CD8-positive, alpha-beta memory T cell (primary cell): ENCODE data around the gene SULF2. TPM values are rescaled to one million over a fixed set of nuclear protein-coding genes. Genes with fewer than 3 reads are reported as not detected.

ENCODE experiments used
- CTCF ChIA-PET: fragments of 350-600 bp; sonication (Branson Sonifier 250); formaldehyde crosslinking; loops from one replicate; lab custom pipeline; 2021; ENCODE audit warnings: antibody characterized with exemption; lab: Charles Lee
- POLR2A ChIA-PET: fragments of 350-600 bp; sonication (Branson Sonifier 250); formaldehyde crosslinking; loops from one replicate; lab custom pipeline; 2021; ENCODE audit warnings: antibody characterized with exemption; lab: Charles Lee
- DNase-seq, 5 donors: peaks; one replicate each; pipeline versions ENCODE4 v3.0.0 to v3.0.0-alpha.2; 2020 to 2022; ENCODE audit warnings: mixed read lengths in 1 of 5
- H3K27ac ChIP-seq: one replicate; pipeline ENCODE4 v1.7.0; 2013; ENCODE audit warnings: low read depth, mild to moderate bottlenecking, low read length, moderate library complexity
- H3K27me3 ChIP-seq: 2 replicates; pipeline ENCODE4 v1.7.0; 2013; ENCODE audit warnings: low read length, mild to moderate bottlenecking; ENCODE audit not compliant: insufficient read depth, poor library complexity, severe bottlenecking
- H3K36me3 ChIP-seq: 2 replicates; pipeline ENCODE4 v1.7.0; 2013; ENCODE audit warnings: mild to moderate bottlenecking, low read length, moderate library complexity; ENCODE audit not compliant: insufficient read depth
- H3K4me1 ChIP-seq: 2 replicates; pipeline ENCODE4 v1.7.0; 2013; ENCODE audit warnings: mild to moderate bottlenecking, low read length, moderate library complexity; ENCODE audit not compliant: insufficient read depth
- H3K4me3 ChIP-seq: 2 replicates; pipeline ENCODE4 v1.7.0; 2013; ENCODE audit warnings: mild to moderate bottlenecking, low read length
- H3K9me3 ChIP-seq: 2 replicates; pipeline ENCODE4 v1.7.0; 2013; ENCODE audit warnings: mild to moderate bottlenecking, low read length
- H3K27ac Mint-ChIP-seq, 8 donors: one replicate each; pipeline ENCODE4 v1.8.0; 2020 to 2021; ENCODE audit warnings: mixed read lengths in 8 of 8, mild to moderate bottlenecking in 6 of 8, inconsistent platforms in 3 of 8, moderate library complexity in 3 of 8
- H3K27me3 Mint-ChIP-seq, 2 donors: one replicate each; pipeline ENCODE4 v1.8.0; 2020 to 2021; ENCODE audit warnings: mixed read lengths in 2 of 2, mild to moderate bottlenecking in 1 of 2, moderate library complexity in 1 of 2
- H3K36me3 Mint-ChIP-seq, 3 donors: one replicate each; pipeline ENCODE4 v1.8.0; 2020 to 2021; ENCODE audit warnings: mixed read lengths in 3 of 3, inconsistent platforms in 1 of 3, mild to moderate bottlenecking in 1 of 3
- H3K4me1 Mint-ChIP-seq, 3 donors: one replicate each; pipeline ENCODE4 v1.8.0; 2020 to 2021; ENCODE audit warnings: mixed read lengths in 3 of 3, inconsistent platforms in 1 of 3, mild to moderate bottlenecking in 1 of 3
- H3K4me3 Mint-ChIP-seq, 7 donors: one replicate each; pipeline ENCODE4 v1.8.0; 2020 to 2021; ENCODE audit warnings: mixed read lengths in 7 of 7, mild to moderate bottlenecking in 6 of 7, moderate library complexity in 4 of 7, inconsistent platforms in 2 of 7
- H3K9me3 Mint-ChIP-seq, 5 donors: one replicate each; pipeline ENCODE4 v1.8.0; 2020 to 2022; ENCODE audit warnings: mixed read lengths in 5 of 5, mild to moderate bottlenecking in 3 of 5, moderate library complexity in 2 of 5, inconsistent platforms in 1 of 5
- polyA plus RNA-seq: library from polyadenylated mRNA; unstranded; fragments of 300-500 nt; fragmentation: Illumina TruSeq; gene quantifications from one replicate; pipeline ENCODE4 v1.2.3, GENCODE V29; 2021
- total RNA-seq, 2 experiments: library from RNA; stranded (reverse); gene quantifications; one replicate each; pipeline ENCODE4 v1.2.3, GENCODE V29; 2021

The SULF2 gene
- total and polyA plus RNA-seq, 3 experiments from 2014 or later = 0.28 to 1.4 (median 1.1) TPM

- POLR2A ChIA-PET = no interaction called here
- no peaks in the 10 kb centered on the region for H3K4me1 ChIP-seq
- peaks cover 23% of the 10 kb centered on the region for H3K36me3 ChIP-seq
- peaks cover 3 to 51% (median 7%) of the 10 kb centered on the region in 3 donors for H3K36me3 Mint-ChIP-seq
- no peak overlapping the region for H3K4me3 ChIP-seq
- no peak overlapping the region for H3K4me3 Mint-ChIP-seq
- peak overlapping the region in 3 of 8 donors; percentile 66 to 75 (median 68) for H3K27ac Mint-ChIP-seq
- CTCF ChIA-PET = interaction anchor here (1.4 to 2.4 kb wide), 2 partner anchors 26 to 350 kb away, joined by 7 to 17 read pairs; no protein-coding TSS in a partner anchor
- peaks cover 0 to 2% of the 10 kb centered on the region in 2 donors for H3K27me3 Mint-ChIP-seq
- peaks cover 14 to 25% (median 25%) of the 10 kb centered on the region in 3 donors for H3K4me1 Mint-ChIP-seq
- DNase-seq = no peak
- no peaks in the 10 kb centered on the region for H3K9me3 Mint-ChIP-seq
- H3K27me3 ChIP-seq = no peaks in the 10 kb centered on the region
- no peaks in the 10 kb centered on the region for H3K9me3 ChIP-seq
- H3K27ac ChIP-seq = no peak overlapping the region
Observed at GRCh38 chr20:47622118-47622665, 163.1 kb downstream of the SULF2 start.

GRCh38 chr20:47620808-47621805 lies 164.2 kb downstream of the SULF2 start:
- ChIA-PET CTCF (interaction anchor here (0.7 to 7.8 kb wide), 11 partner anchors 11 to 425 kb away, joined by 3 to 58 read pairs (median 5); partner anchors contain the start of gene NCOA3), POLR2A (interaction anchor here (0.6 to 0.7 kb wide), 5 partner anchors 11 to 387 kb away, joined by 3 to 4 read pairs (median 3); no protein-coding TSS in a partner anchor)
- peaks cover 17 to 31% (median 22%) of the 10 kb centered on the region in 3 donors for H3K4me1 Mint-ChIP-seq
- H3K36me3 ChIP-seq = peaks cover 14% of the 10 kb centered on the region
- H3K9me3 ChIP-seq = no peaks in the 10 kb centered on the region
- H3K36me3 Mint-ChIP-seq = peaks cover 3 to 44% (median 7%) of the 10 kb centered on the region in 3 donors
- H3K4me1 ChIP-seq = no peaks in the 10 kb centered on the region
- peak overlapping the region in 3 of 8 donors; percentile 26 to 36 (median 31) for H3K27ac Mint-ChIP-seq
- H3K9me3 Mint-ChIP-seq = no peaks in the 10 kb centered on the region
- H3K27ac ChIP-seq = no peak overlapping the region
- no peak overlapping the region for H3K4me3 Mint-ChIP-seq
- peak in 2 of 5 donors; percentile 25 to 35 for DNase-seq
- H3K4me3 ChIP-seq = no peak overlapping the region
- peaks cover 0 to 2% of the 10 kb centered on the region in 2 donors for H3K27me3 Mint-ChIP-seq
- no peaks in the 10 kb centered on the region for H3K27me3 ChIP-seq

- H3K27me3 Mint-ChIP-seq = peaks cover 0 to 2% of the 10 kb centered on the region in 2 donors
- Histone ChIP-seq H3K9me3 (no peaks in the 10 kb centered on the region), H3K27ac (no peak overlapping the region), H3K27me3 (no peaks in the 10 kb centered on the region), H3K4me1 (no peaks in the 10 kb centered on the region), H3K36me3 (peaks cover 1% of the 10 kb centered on the region), H3K4me3 (no peak overlapping the region)
- H3K4me3 Mint-ChIP-seq = no peak overlapping the region
- H3K4me1 Mint-ChIP-seq = peaks cover 24 to 40% (median 29%) of the 10 kb centered on the region in 3 donors
- DNase-seq = no peak
- H3K36me3 Mint-ChIP-seq = peaks cover 5 to 22% (median 7%) of the 10 kb centered on the region in 3 donors
- ChIA-PET POLR2A (no interaction called here), CTCF (interaction anchor here (0.7 to 7.8 kb wide), 4 partner anchors 193 to 346 kb away, joined by 3 to 58 read pairs (median 3); no protein-coding TSS in a partner anchor)
- no peaks in the 10 kb centered on the region for H3K9me3 Mint-ChIP-seq
- peak overlapping the region in 4 of 8 donors; percentile 29 to 74 (median 38) for H3K27ac Mint-ChIP-seq
Observed at GRCh38 chr20:47618479-47618878, 166.8 kb downstream of the SULF2 start.

GRCh38 chr20:47614703-47615309 lies 170.5 kb downstream of the SULF2 start:
- no peak for DNase-seq
- peak overlapping the region; percentile 25 for H3K27ac ChIP-seq
- ChIA-PET POLR2A (no interaction called here), CTCF (interaction anchor here (2.0 to 7.8 kb wide), 2 partner anchors 232 to 342 kb away, joined by 7 to 58 read pairs; no protein-coding TSS in a partner anchor)
- Mint-ChIP-seq H3K27ac (peak overlapping the region in 2 of 8 donors; percentile 6 to 43), H3K4me1 (peaks cover 40 to 61% (median 50%) of the 10 kb centered on the region in 3 donors), H3K4me3 (no peak overlapping the region), H3K9me3 (no peaks in the 10 kb centered on the region), H3K36me3 (peaks cover 0 to 10% (median 2%) of the 10 kb centered on the region in 3 donors), H3K27me3 (peaks cover 0 to 2% of the 10 kb centered on the region in 2 donors)
- peaks cover 13% of the 10 kb centered on the region for H3K4me1 ChIP-seq
- H3K4me3 ChIP-seq = no peak overlapping the region
- no peaks in the 10 kb centered on the region for H3K36me3 ChIP-seq
- H3K9me3 ChIP-seq = no peaks in the 10 kb centered on the region
- no peaks in the 10 kb centered on the region for H3K27me3 ChIP-seq

- Histone ChIP-seq H3K4me1 (peaks cover 20% of the 10 kb centered on the region), H3K27me3 (no peaks in the 10 kb centered on the region), H3K27ac (no peak overlapping the region), H3K9me3 (no peaks in the 10 kb centered on the region), H3K4me3 (no peak overlapping the region), H3K36me3 (no peaks in the 10 kb centered on the region)
- H3K27ac Mint-ChIP-seq = peak overlapping the region in 4 of 8 donors; percentile 19 to 86 (median 54)
- H3K27me3 Mint-ChIP-seq = no peaks in the 10 kb centered on the region
- CTCF ChIA-PET = no interaction called here
- no peak for DNase-seq
- peaks cover 45 to 76% (median 57%) of the 10 kb centered on the region in 3 donors for H3K4me1 Mint-ChIP-seq
- no peak overlapping the region for H3K4me3 Mint-ChIP-seq
- POLR2A ChIA-PET = no interaction called here
- no peaks in the 10 kb centered on the region for H3K9me3 Mint-ChIP-seq
- peaks cover 0 to 10% (median 2%) of the 10 kb centered on the region in 3 donors for H3K36me3 Mint-ChIP-seq
Observed at GRCh38 chr20:47612670-47613069, 172.6 kb downstream of the SULF2 start.

GRCh38 chr20:47611785-47612184 lies 173.5 kb downstream of the SULF2 start:
- Mint-ChIP-seq H3K27ac (peak overlapping the region in 1 of 8 donors; percentile 7), H3K27me3 (no peaks in the 10 kb centered on the region), H3K4me1 (peaks cover 47 to 77% (median 60%) of the 10 kb centered on the region in 3 donors), H3K9me3 (no peaks in the 10 kb centered on the region), H3K4me3 (no peak overlapping the region), H3K36me3 (peaks cover 0 to 8% (median 2%) of the 10 kb centered on the region in 3 donors)
- ChIA-PET POLR2A (no interaction called here), CTCF (no interaction called here)
- Histone ChIP-seq H3K9me3 (no peaks in the 10 kb centered on the region), H3K27ac (no peak overlapping the region), H3K36me3 (no peaks in the 10 kb centered on the region), H3K4me3 (no peak overlapping the region), H3K27me3 (no peaks in the 10 kb centered on the region), H3K4me1 (peaks cover 27% of the 10 kb centered on the region)
- DNase-seq = no peak

DNA sequence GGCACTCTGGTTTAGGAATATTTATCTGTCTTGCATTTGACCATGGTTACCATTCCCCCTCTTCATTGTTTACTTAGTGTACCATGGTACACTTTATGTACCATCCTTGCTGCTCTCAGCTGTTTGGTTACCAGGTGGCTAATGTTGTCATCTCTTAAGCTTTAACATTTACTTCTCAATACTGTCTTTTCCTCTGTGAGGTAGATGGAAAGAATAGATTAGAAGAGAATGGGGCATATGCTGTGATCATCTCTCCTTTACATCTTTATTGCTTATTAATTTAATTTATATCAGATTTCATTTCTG lies 174.4 kb downstream of the SULF2 start:
- H3K4me3 Mint-ChIP-seq = peak overlapping the region in 4 of 7 donors; percentile 37 to 74 (median 44)
- POLR2A ChIA-PET = no interaction called here
- Histone ChIP-seq H3K27me3 (no peaks in the 10 kb centered on the region), H3K27ac (peak overlapping the region; percentile 34), H3K4me3 (no peak overlapping the region), H3K36me3 (no peaks in the 10 kb centered on the region), H3K9me3 (no peaks in the 10 kb centered on the region), H3K4me1 (peaks cover 36% of the 10 kb centered on the region)
- DNase-seq = no peak
- H3K27ac Mint-ChIP-seq = peak overlapping the region; percentile 59 to 92 (median 90)
- peaks cover 54 to 82% (median 69%) of the 10 kb centered on the region in 3 donors for H3K4me1 Mint-ChIP-seq
- H3K36me3 Mint-ChIP-seq = peaks cover 0 to 12% (median 2%) of the 10 kb centered on the region in 3 donors
- no peaks in the 10 kb centered on the region for H3K27me3 Mint-ChIP-seq
- no peaks in the 10 kb centered on the region for H3K9me3 Mint-ChIP-seq
- CTCF ChIA-PET = interaction anchor here (2.6 to 2.9 kb wide), 2 partner anchors 9 to 108 kb away, joined by 8 to 12 read pairs; partner anchors contain the start of gene NCOA3
